Measurements from ENCODE around the gene NFAM1. TPM values are rescaled to one million over a fixed set of nuclear protein-coding genes. Genes with fewer than 3 reads are reported as not detected.

Gene NFAM1, protein sequence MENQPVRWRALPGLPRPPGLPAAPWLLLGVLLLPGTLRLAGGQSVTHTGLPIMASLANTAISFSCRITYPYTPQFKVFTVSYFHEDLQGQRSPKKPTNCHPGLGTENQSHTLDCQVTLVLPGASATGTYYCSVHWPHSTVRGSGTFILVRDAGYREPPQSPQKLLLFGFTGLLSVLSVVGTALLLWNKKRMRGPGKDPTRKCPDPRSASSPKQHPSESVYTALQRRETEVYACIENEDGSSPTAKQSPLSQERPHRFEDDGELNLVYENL
- total RNA-seq (0.62 TPM), polyA plus RNA-seq (ENCODE audit: insufficient read depth in 1 of 8, insufficient read length in 8 of 8, low replicate concordance in 1 of 8) (1 to 10 TPM in 4 of 8 donors, under 1 TPM in 4; 0.70 to 1.2 (median 1.0) TPM)
- long read RNA-seq, donor 1: 0 reads
- long read RNA-seq, donor 2: 0 reads
- long read RNA-seq, donor 3: 0 reads
- long read RNA-seq, donor 4, full-length matches to known transcripts: 1 of 1 reads
- long read RNA-seq, donor 4, partial matches to known transcripts: 0 of 1 reads
- long read RNA-seq, donor 4, other reads (novel, unspliced or antisense): 0 of 1 reads
- long read RNA-seq, donor 5: 0 reads
- long read RNA-seq, donor 6: 0 reads
- long read RNA-seq, donor 7: 0 reads
- long read RNA-seq, donor 8: 0 reads
- long read RNA-seq, donor 9: 0 reads
- long read RNA-seq, donor 10: 0 reads
- long read RNA-seq, donor 11: 0 reads

DNA sequence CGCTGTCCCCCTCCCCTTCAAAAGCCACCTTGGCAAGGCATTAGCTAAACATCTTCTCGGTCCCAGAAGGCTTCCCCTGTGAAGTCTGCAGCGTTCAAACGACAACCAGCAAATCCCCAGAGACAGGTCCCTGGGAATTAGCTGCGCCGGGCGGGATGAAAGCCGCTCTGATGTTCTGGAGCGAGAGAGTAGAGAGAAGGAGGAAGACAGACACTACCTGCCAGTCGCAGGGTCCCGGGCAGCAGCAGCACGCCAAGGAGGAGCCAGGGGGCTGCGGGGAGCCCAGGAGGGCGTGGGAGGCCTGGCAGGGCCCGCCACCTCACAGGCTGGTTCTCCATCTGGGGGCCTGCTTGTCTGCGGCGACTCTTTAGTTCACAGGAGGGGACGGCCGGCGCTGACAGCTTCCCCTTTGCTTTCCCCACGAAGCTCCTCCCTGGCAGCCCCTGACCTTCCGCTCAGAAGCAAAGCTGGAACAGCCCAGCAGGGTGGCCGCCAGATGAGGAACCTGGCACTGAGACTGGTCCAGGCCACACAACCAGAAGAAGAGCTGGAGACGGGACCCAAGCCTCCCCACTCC is at the start of gene NFAM1:
Gene NFAM1 (minus strand): TSS at position 384 of the 577 bp plus-strand sequence. CDS start 46 bp downstream, at position 338.
- H3K4me3 ChIP-seq (ENCODE audit: low read length): peak within 1 kb of the TSS; percentile 10

GRCh38 chr22:42475122-42475521 is 42.9 kb upstream of the NFAM1 start:
- WGBS (ENCODE audit: insufficient coverage): 100% methylated on average over 2 of the region's 2 CpGs
- H3K36me3 ChIP-seq (ENCODE audit: control insufficient read depth, insufficient read depth, low read length): no peaks in the 10 kb centered on the region
- no peaks in the 10 kb centered on the region for H3K9me3 ChIP-seq (replicated peaks; ENCODE audit: control insufficient read depth, low read depth, low read length)
- H3K4me1 ChIP-seq (ENCODE audit: control insufficient read depth, insufficient read depth, low read length): no peaks in the 10 kb centered on the region
- H3K27me3 ChIP-seq (ENCODE audit: control insufficient read depth, insufficient read depth, low read length): peaks cover 5% of the 10 kb centered on the region
- DNase-seq: no peak
- no peak overlapping the region for H3K4me3 ChIP-seq (ENCODE audit: low read length)
- no peak overlapping the region for H3K27ac ChIP-seq (ENCODE audit: low read length)

More for the DNA sequence above, at the start of gene NFAM1:
- WGBS (ENCODE audit: insufficient coverage): 14% methylated on average over 24 of the region's 24 CpGs
- peak; percentile 54 for DNase-seq
- Histone ChIP-seq H3K4me1 (ENCODE audit: control insufficient read depth, insufficient read depth, low read length) (peaks cover 41% of the 10 kb centered on the region), H3K27ac (ENCODE audit: low read length) (peak within 1 kb of the TSS; percentile 42), H3K9me3 (replicated peaks; ENCODE audit: control insufficient read depth, low read depth, low read length) (no peaks in the 10 kb centered on the region), H3K36me3 (ENCODE audit: control insufficient read depth, insufficient read depth, low read length) (no peaks in the 10 kb centered on the region), H3K27me3 (ENCODE audit: control insufficient read depth, insufficient read depth, low read length) (peaks cover 84% of the 10 kb centered on the region)

DNA sequence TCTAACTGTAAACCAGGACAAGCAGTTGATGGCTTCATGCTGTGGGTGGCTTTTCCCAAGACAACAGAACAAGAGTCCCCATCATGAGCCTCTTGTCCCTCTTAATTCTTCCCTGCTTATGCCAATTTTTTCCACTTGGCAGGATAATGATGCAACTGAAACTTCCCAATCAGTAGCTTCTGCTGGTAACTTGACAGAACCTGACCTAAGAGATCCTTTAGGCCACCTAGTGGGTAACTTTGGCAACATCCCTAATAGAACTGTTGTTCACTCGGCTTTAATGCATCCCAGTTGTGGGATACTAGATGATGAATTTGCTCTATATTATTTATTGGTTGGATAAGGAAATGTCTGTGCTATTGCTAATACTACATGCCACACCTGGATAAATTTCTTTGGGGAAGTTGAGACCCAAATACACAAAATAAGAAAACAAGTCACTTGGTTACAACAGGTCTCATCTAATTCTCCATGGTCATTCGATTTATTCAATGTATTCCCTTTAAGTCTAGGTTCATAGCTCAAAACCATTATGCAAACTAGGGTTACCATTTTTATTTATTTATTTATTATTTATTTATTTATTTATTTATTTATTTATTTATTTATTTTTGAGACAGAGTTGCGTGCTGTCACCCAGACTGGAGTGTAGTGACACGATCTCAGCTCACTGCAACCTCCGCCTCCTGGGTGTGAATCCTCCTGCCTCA is 41.4 kb upstream of the NFAM1 start:
- H3K9me3 ChIP-seq (replicated peaks; ENCODE audit: control insufficient read depth, low read depth, low read length): no peaks in the 10 kb centered on the region
- no peaks in the 10 kb centered on the region for H3K36me3 ChIP-seq (ENCODE audit: control insufficient read depth, insufficient read depth, low read length)
- WGBS (ENCODE audit: insufficient coverage): 100% methylated on average over 2 of the region's 5 CpGs
- DNase-seq: peak; percentile 54
- H3K4me1 ChIP-seq (ENCODE audit: control insufficient read depth, insufficient read depth, low read length): no peaks in the 10 kb centered on the region
- H3K27ac ChIP-seq (ENCODE audit: low read length): no peak overlapping the region
- H3K27me3 ChIP-seq (ENCODE audit: control insufficient read depth, insufficient read depth, low read length): peaks cover 9% of the 10 kb centered on the region
- no peak overlapping the region for H3K4me3 ChIP-seq (ENCODE audit: low read length)

DNA sequence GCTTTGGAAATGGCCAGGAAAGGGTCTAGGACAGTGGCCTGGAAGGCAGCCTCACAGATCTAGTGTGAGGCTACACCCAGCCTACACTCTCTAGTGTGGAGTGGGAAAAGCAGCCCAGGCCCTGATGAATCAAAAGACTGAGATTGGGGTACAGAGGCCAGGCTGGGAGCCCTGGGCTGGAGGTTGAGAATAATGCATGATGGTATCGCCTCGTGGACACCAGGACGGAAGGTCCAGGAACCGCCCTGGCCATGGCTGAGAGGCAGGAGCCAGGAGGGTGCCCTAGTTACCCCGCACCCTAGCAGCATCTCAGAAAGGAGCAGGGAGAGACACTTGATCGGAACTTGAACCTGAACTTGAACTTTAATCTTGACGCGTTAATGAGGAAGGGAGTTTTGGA is 40.5 kb upstream of the NFAM1 start:
- 88% methylated on average over 7 of the region's 8 CpGs for WGBS (ENCODE audit: insufficient coverage)
- no peak for DNase-seq
- H3K9me3 ChIP-seq (replicated peaks; ENCODE audit: control insufficient read depth, low read depth, low read length): no peaks in the 10 kb centered on the region
- no peaks in the 10 kb centered on the region for H3K4me1 ChIP-seq (ENCODE audit: control insufficient read depth, insufficient read depth, low read length)
- no peak overlapping the region for H3K4me3 ChIP-seq (ENCODE audit: low read length)
- no peaks in the 10 kb centered on the region for H3K36me3 ChIP-seq (ENCODE audit: control insufficient read depth, insufficient read depth, low read length)
- H3K27ac ChIP-seq (ENCODE audit: low read length): no peak overlapping the region
- peaks cover 9% of the 10 kb centered on the region for H3K27me3 ChIP-seq (ENCODE audit: control insufficient read depth, insufficient read depth, low read length)

- Histone ChIP-seq H3K9me3 (replicated peaks; ENCODE audit: control insufficient read depth, low read depth, low read length) (no peaks in the 10 kb centered on the region), H3K27ac (ENCODE audit: low read length) (no peak overlapping the region), H3K27me3 (ENCODE audit: control insufficient read depth, insufficient read depth, low read length) (peaks cover 9% of the 10 kb centered on the region), H3K36me3 (ENCODE audit: control insufficient read depth, insufficient read depth, low read length) (no peaks in the 10 kb centered on the region), H3K4me1 (ENCODE audit: control insufficient read depth, insufficient read depth, low read length) (no peaks in the 10 kb centered on the region), H3K4me3 (ENCODE audit: low read length) (no peak overlapping the region)
- no peak for DNase-seq
- WGBS (ENCODE audit: insufficient coverage): no CpG with 5 or more reads among the region's 1 CpG
Observed at GRCh38 chr22:42471441-42471840, 39.2 kb upstream of the NFAM1 start.

DNA sequence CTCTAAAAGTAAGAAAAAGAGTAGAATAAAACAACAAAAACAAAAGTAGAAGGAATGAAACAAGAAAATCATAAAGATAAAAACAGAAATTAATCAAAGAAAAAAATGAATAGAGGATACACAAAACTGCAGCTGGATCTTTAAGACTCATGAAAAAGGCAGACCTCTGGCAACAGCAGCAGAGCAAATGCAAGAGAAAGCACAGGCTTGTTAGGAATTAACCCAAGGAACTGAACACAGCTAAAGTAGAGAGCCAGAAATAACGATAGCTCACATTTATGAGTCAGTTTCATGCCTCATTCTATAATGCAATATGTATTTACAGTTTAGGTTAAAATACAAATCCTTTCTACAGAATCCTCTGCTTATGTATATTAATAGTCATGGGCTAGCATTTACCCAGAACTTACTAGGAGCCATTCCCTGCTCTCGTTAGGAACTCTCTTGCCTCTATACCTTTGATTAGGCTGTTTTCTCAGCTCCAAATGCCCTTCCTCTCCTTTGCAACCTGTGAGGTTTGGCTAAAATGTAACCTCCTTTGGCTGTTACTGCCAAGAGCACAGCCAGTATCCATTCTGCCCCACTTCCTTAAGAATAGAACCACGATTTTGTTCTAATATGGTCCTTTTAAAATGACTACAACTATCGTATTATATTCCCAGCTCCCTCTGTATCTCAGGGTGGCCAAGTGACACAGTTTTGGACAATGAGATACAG is 38.3 kb upstream of the NFAM1 start:
- no peaks in the 10 kb centered on the region for H3K36me3 ChIP-seq (ENCODE audit: control insufficient read depth, insufficient read depth, low read length)
- H3K27me3 ChIP-seq (ENCODE audit: control insufficient read depth, insufficient read depth, low read length): peaks cover 9% of the 10 kb centered on the region
- WGBS (ENCODE audit: insufficient coverage): no CpG with 5 or more reads among the region's 4 CpGs
- H3K4me3 ChIP-seq (ENCODE audit: low read length): no peak overlapping the region
- H3K9me3 ChIP-seq (replicated peaks; ENCODE audit: control insufficient read depth, low read depth, low read length): no peaks in the 10 kb centered on the region
- H3K4me1 ChIP-seq (ENCODE audit: control insufficient read depth, insufficient read depth, low read length): no peaks in the 10 kb centered on the region
- peak; percentile 69 for DNase-seq
- no peak overlapping the region for H3K27ac ChIP-seq (ENCODE audit: low read length)

GRCh38 chr22:42468841-42469240 is 36.6 kb upstream of the NFAM1 start:
- Histone ChIP-seq H3K36me3 (ENCODE audit: control insufficient read depth, insufficient read depth, low read length) (no peaks in the 10 kb centered on the region), H3K4me1 (ENCODE audit: control insufficient read depth, insufficient read depth, low read length) (no peaks in the 10 kb centered on the region), H3K27ac (ENCODE audit: low read length) (no peak overlapping the region), H3K4me3 (ENCODE audit: low read length) (no peak overlapping the region), H3K27me3 (ENCODE audit: control insufficient read depth, insufficient read depth, low read length) (peaks cover 6% of the 10 kb centered on the region), H3K9me3 (replicated peaks; ENCODE audit: control insufficient read depth, low read depth, low read length) (no peaks in the 10 kb centered on the region)
- DNase-seq: no peak
- 45% methylated on average over 1 of the region's 2 CpGs for WGBS (ENCODE audit: insufficient coverage)

DNA sequence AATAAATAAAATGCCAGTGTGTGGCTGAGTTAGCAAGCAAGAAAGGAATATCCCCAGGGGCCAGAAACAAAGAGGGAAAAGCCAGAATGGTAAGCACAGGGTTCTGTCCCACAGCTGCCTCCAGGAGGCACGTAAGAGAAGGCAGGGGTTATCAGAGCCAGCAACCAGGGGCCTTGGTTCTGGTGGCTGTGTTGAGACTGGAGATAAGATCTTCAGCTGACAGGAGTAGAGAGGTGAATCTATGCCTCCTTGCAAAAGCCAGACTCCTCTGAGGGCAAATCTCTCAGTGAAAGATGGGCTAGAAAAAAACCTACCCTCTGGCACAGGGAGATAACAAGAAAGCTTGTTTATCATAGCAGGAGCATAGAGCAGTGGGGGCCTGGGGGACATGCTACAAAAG is 29.8 kb upstream of the NFAM1 start:
- no peaks in the 10 kb centered on the region for H3K4me1 ChIP-seq (ENCODE audit: control insufficient read depth, insufficient read depth, low read length)
- no peak overlapping the region for H3K27ac ChIP-seq (ENCODE audit: low read length)
- no peaks in the 10 kb centered on the region for H3K9me3 ChIP-seq (replicated peaks; ENCODE audit: control insufficient read depth, low read depth, low read length)
- H3K4me3 ChIP-seq (ENCODE audit: low read length): no peak overlapping the region
- no peak for DNase-seq
- no peaks in the 10 kb centered on the region for H3K36me3 ChIP-seq (ENCODE audit: control insufficient read depth, insufficient read depth, low read length)
- peaks cover 41% of the 10 kb centered on the region for H3K27me3 ChIP-seq (ENCODE audit: control insufficient read depth, insufficient read depth, low read length)
- WGBS (ENCODE audit: insufficient coverage): 30% methylated on average over 1 of the region's 1 CpG

DNA sequence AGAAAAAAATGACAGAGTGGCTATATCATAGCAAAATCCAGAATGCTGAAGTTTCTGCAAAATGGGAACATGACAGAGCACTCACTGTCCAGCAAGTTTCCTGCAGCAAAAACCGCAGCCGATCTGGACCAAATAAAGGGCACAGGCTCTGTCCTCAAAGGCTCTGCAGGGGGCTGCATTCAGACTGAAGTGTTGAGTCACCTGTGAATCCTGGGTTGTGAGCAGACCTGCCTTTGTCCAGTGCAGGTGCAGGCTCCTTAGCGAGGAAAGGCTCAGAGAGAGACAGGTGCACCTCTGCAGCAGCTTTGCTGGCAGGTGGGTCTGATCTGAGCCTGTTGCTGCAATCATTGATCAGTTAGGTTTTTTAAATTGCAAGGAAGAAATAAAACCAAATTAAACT is 29.3 kb upstream of the NFAM1 start:
- WGBS (ENCODE audit: insufficient coverage): 65% methylated on average over 2 of the region's 3 CpGs
- Histone ChIP-seq H3K9me3 (replicated peaks; ENCODE audit: control insufficient read depth, low read depth, low read length) (no peaks in the 10 kb centered on the region), H3K27ac (ENCODE audit: low read length) (no peak overlapping the region), H3K36me3 (ENCODE audit: control insufficient read depth, insufficient read depth, low read length) (no peaks in the 10 kb centered on the region), H3K4me3 (ENCODE audit: low read length) (no peak overlapping the region), H3K4me1 (ENCODE audit: control insufficient read depth, insufficient read depth, low read length) (no peaks in the 10 kb centered on the region), H3K27me3 (ENCODE audit: control insufficient read depth, insufficient read depth, low read length) (peaks cover 41% of the 10 kb centered on the region)
- no peak for DNase-seq

All from muscle of leg (tissue), 16 donors.